ENCODE results near the gene WDR45B.

WDR45B gene

GRCh38 chr17:82665891-82666290 lies 17.6 kb upstream of the WDR45B start:
- no peak overlapping the region for H2AFZ ChIP-seq (ENCODE audit: low read depth, low read length, severe bottlenecking)
- no peaks in the 10 kb centered on the region for H3K9me3 ChIP-seq (ENCODE audit: insufficient read depth, low read length)
- H4K20me1 ChIP-seq (ENCODE audit: low read depth, low read length), result no peaks in the 10 kb centered on the region
- H3K27ac ChIP-seq (ENCODE audit: low read depth, low read length), result no peak overlapping the region
- H3K9me2 ChIP-seq (replicated peaks; ENCODE audit: insufficient read depth, low read length), result no peaks in the 10 kb centered on the region
- H3F3A ChIP-seq (ENCODE audit: insufficient read depth), result 0 out of 2 replicates have a peak, but pooled peaks cover 6% of the 10 kb centered on the region
- no peak overlapping the region for H3K4me2 ChIP-seq (ENCODE audit: low read depth, low read length, poor library complexity, severe bottlenecking)
- H3K4me3 ChIP-seq (ENCODE audit: insufficient read depth, low read length, poor library complexity, severe bottlenecking), result no peak overlapping the region
- H3K79me2 ChIP-seq (ENCODE audit: insufficient read depth, low read length), result no peaks in the 10 kb centered on the region
- H3K36me3 ChIP-seq (ENCODE audit: low read length), result no peaks in the 10 kb centered on the region
- TF ChIP-seq EZH2phosphoT487 (conservative IDR thresholded peaks at IDR 0.05; ENCODE audit: low read length) (no peak), CTCF (IDR thresholded peaks at IDR 0.05; ENCODE audit: insufficient read depth, low read length, poor library complexity, severe bottlenecking) (no peak)
- no peak overlapping the region for H3K9ac ChIP-seq (ENCODE audit: low read length)
- no peaks in the 10 kb centered on the region for H3K27me3 ChIP-seq (ENCODE audit: low read length)

DNA sequence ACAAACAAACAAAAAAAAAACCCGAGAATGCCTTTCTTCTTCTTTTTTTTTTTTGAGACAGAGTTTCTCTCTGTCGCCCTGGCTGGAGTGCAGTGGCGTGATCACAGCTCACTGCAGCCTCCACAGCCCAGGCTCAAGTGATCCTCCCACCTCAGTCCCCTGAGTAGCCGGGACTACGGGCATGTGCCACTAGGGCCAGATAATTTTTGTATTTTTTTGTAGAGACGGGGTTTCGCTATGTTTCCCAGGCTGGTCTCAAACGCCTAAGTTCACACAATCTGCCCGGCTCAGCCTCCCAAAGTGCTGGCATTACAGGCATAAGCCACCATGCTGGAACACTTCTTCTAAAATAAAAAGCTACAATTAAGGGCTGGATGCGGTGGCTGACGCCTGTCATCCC lies 17.0 kb upstream of the WDR45B start:
- Histone ChIP-seq H3K9me3 (ENCODE audit: insufficient read depth, low read length) (no peaks in the 10 kb centered on the region), H3K4me2 (ENCODE audit: low read depth, low read length, poor library complexity, severe bottlenecking) (no peak overlapping the region)
- no peak for TF ChIP-seq CTCF (IDR thresholded peaks at IDR 0.05; ENCODE audit: insufficient read depth, low read length, poor library complexity, severe bottlenecking)
- no peak for TF ChIP-seq EZH2phosphoT487 (conservative IDR thresholded peaks at IDR 0.05; ENCODE audit: low read length)

DNA sequence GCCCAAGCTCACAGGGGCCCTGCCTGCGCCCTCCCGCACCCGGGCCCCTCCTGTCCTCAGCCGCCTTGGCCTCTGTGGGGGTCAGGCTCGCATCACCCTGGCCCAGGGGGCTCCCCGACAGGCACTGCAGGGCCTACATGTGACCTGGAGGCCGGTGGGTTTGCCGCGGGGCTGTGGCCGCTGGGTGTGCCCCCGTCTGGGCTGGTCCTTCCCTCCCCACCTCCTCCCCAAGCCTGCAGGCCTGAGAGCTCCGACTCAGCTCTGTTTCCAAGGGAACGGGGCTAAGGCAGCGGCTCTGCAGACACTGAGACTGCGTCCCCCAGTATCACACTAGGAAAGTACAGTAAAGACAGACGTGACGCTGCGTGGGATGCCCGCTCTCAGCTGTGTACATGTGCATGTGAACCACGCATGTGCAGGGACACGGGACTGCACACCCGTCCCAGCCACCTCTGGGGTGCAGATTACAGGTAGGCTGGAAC lies 16.5 kb upstream of the WDR45B start:
- Histone ChIP-seq H3K27ac (ENCODE audit: low read depth, low read length) (no peak overlapping the region), H3K9me3 (ENCODE audit: insufficient read depth, low read length) (no peaks in the 10 kb centered on the region), H3K9me2 (replicated peaks; ENCODE audit: insufficient read depth, low read length) (no peaks in the 10 kb centered on the region), H3K27me3 (ENCODE audit: low read length) (no peaks in the 10 kb centered on the region), H3K4me2 (ENCODE audit: low read depth, low read length, poor library complexity, severe bottlenecking) (no peak overlapping the region), H4K20me1 (ENCODE audit: low read depth, low read length) (no peaks in the 10 kb centered on the region), H3K79me2 (ENCODE audit: insufficient read depth, low read length) (no peaks in the 10 kb centered on the region), H3F3A (ENCODE audit: insufficient read depth) (0 out of 2 replicates have a peak, but pooled peaks cover 3% of the 10 kb centered on the region), H2AFZ (ENCODE audit: low read depth, low read length, severe bottlenecking) (no peak overlapping the region), H3K36me3 (ENCODE audit: low read length) (no peaks in the 10 kb centered on the region), H3K9ac (ENCODE audit: low read length) (no peak overlapping the region), H3K4me3 (ENCODE audit: insufficient read depth, low read length, poor library complexity, severe bottlenecking) (no peak overlapping the region)
- TF ChIP-seq CTCF (IDR thresholded peaks at IDR 0.05; ENCODE audit: insufficient read depth, low read length, poor library complexity, severe bottlenecking) (no peak), EZH2phosphoT487 (conservative IDR thresholded peaks at IDR 0.05; ENCODE audit: low read length) (no peak)

More for the DNA sequence above, 17.0 kb upstream of the WDR45B start:
- H4K20me1 ChIP-seq (ENCODE audit: low read depth, low read length), result no peaks in the 10 kb centered on the region
- no peak overlapping the region for H3K4me3 ChIP-seq (ENCODE audit: insufficient read depth, low read length, poor library complexity, severe bottlenecking)
- no peaks in the 10 kb centered on the region for H3K27me3 ChIP-seq (ENCODE audit: low read length)
- H3K36me3 ChIP-seq (ENCODE audit: low read length), result no peaks in the 10 kb centered on the region
- 0 out of 2 replicates have a peak, but pooled peaks cover 6% of the 10 kb centered on the region for H3F3A ChIP-seq (ENCODE audit: insufficient read depth)
- no peak overlapping the region for H2AFZ ChIP-seq (ENCODE audit: low read depth, low read length, severe bottlenecking)
- no peaks in the 10 kb centered on the region for H3K9me2 ChIP-seq (replicated peaks; ENCODE audit: insufficient read depth, low read length)
- H3K79me2 ChIP-seq (ENCODE audit: insufficient read depth, low read length), result no peaks in the 10 kb centered on the region
- H3K9ac ChIP-seq (ENCODE audit: low read length), result no peak overlapping the region
- no peak overlapping the region for H3K27ac ChIP-seq (ENCODE audit: low read depth, low read length)

Data from SU-DHL-6 (cell line).